GM19468 (cell line): Measurements from ENCODE around the gene NRCAM.
"Not testable (repeated sequence)": the region's sequence is repeated elsewhere in the genome, so short reads cannot be mapped to it uniquely, and the experiment has no call there.

ENCODE experiments used
- ATAC-seq: cut with Tn5 transposase; IDR thresholded peaks from one replicate; pipeline ENCODE4 v1.9.1; 2021; ENCODE audit warnings: mild to moderate bottlenecking, moderate library complexity, moderate number of reproducible peaks; ENCODE audit not compliant: unreplicated experiment; ENCODE audit errors: extremely low read depth

Gene NRCAM

GRCh38 chr7:108289852-108290251 is 166.4 kb downstream of the NRCAM start:
- ATAC-seq: no peak

- no peak for ATAC-seq
Measured at GRCh38 chr7:108287857-108288256, 168.4 kb downstream of the NRCAM start.

- ATAC-seq: no peak
Measured at GRCh38 chr7:108286290-108286904, 169.8 kb downstream of the NRCAM start.

GRCh38 chr7:108285778-108286177 is 170.5 kb downstream of the NRCAM start:
- no peak for ATAC-seq

GRCh38 chr7:108285003-108285368 is 171.2 kb downstream of the NRCAM start:
- no peak for ATAC-seq

GRCh38 chr7:108284349-108285002 is 171.8 kb downstream of the NRCAM start:
- peak; percentile 24 for ATAC-seq

- ATAC-seq: no peak
Measured at GRCh38 chr7:108283252-108283651, 173.0 kb downstream of the NRCAM start.

GRCh38 chr7:108282427-108282996 is 173.7 kb downstream of the NRCAM start:
- no peak for ATAC-seq

GRCh38 chr7:108280136-108280535 is 176.1 kb downstream of the NRCAM start:
- ATAC-seq: no peak

- ATAC-seq: no peak
Measured at GRCh38 chr7:108278776-108279175, 177.5 kb downstream of the NRCAM start.

- ATAC-seq: no peak
Measured at GRCh38 chr7:108278281-108278680, 178.0 kb downstream of the NRCAM start.

GRCh38 chr7:108274447-108274846 is 181.8 kb downstream of the NRCAM start:
- not testable (repeated sequence) for ATAC-seq

- ATAC-seq: not testable (repeated sequence)
Measured at GRCh38 chr7:108272891-108273290, 183.3 kb downstream of the NRCAM start.

GRCh38 chr7:108270385-108271015 is 185.7 kb downstream of the NRCAM start:
- ATAC-seq: peak; percentile 81

GRCh38 chr7:108268200-108268820 is 187.9 kb downstream of the NRCAM start:
- no peak for ATAC-seq

GRCh38 chr7:108267615-108268014 is 188.6 kb downstream of the NRCAM start:
- ATAC-seq: no peak

GRCh38 chr7:108266491-108266890 is 189.7 kb downstream of the NRCAM start:
- no peak for ATAC-seq

GRCh38 chr7:108266035-108266434 is 190.2 kb downstream of the NRCAM start:
- no peak for ATAC-seq

- ATAC-seq: no peak
Measured at GRCh38 chr7:108265007-108265406, 191.2 kb downstream of the NRCAM start.

- no peak for ATAC-seq
Measured at GRCh38 chr7:108263425-108263824, 192.8 kb downstream of the NRCAM start.
